ENCODE data around the gene EPB42.

- no peak for TF ChIP-seq POLR2AphosphoS5 (IDR thresholded peaks at IDR 0.05; ENCODE audit: low read depth, low read length)
- no peak for TF ChIP-seq POLR2A (IDR thresholded peaks at IDR 0.05; ENCODE audit: low read depth, low read length)
Observed at GRCh38 chr15:43151688-43152087, 69.1 kb downstream of the EPB42 start.

Measured in GM12892 (cell line).